Muscle of leg (tissue), 11 donors: ENCODE results near the gene AURKA. TPM values are rescaled to one million over a fixed set of nuclear protein-coding genes. Genes with fewer than 3 reads are reported as not detected.

ENCODE experiments used
- DNase-seq: peaks from one replicate; pipeline ENCODE4 v3.0.0; 2013
- H3K27ac ChIP-seq: one replicate; pipeline ENCODE4 v1.5.1; 2013; ENCODE audit warnings: mild to moderate bottlenecking, low read length, control low read depth
- H3K27me3 ChIP-seq: one replicate; pipeline ENCODE4 v1.6.1; 2013; ENCODE audit warnings: low read length; ENCODE audit not compliant: control insufficient read depth, insufficient read depth
- H3K36me3 ChIP-seq: one replicate; pipeline ENCODE4 v1.6.1; 2013; ENCODE audit warnings: low read length; ENCODE audit not compliant: control insufficient read depth, insufficient read depth
- H3K4me1 ChIP-seq: one replicate; pipeline ENCODE4 v1.6.1; 2013; ENCODE audit warnings: low read length; ENCODE audit not compliant: control insufficient read depth, insufficient read depth
- H3K4me3 ChIP-seq: one replicate; pipeline ENCODE4 v1.5.1; 2013; ENCODE audit warnings: low read length, control low read depth
- H3K9me3 ChIP-seq: replicated peaks from 2 replicates; pipeline ENCODE4 v1.6.1; 2013; ENCODE audit warnings: low read depth, low read length; ENCODE audit not compliant: control insufficient read depth
- WGBS: methylation state at CpG from one replicate; pipeline ENCODE4 v1.1.5; 2013; ENCODE audit warnings: missing lambda C conversion rate; ENCODE audit not compliant: insufficient coverage; 5-methylcytosine and 5-hydroxymethylcytosine counted together
- polyA plus RNA-seq, 8 donors: library from polyadenylated mRNA; unstranded; fragments of 120-200 nt; gene quantifications; one replicate each; pipeline versions ENCODE4 v1.2.1 to v1.2.3, GENCODE V29; 2013; ENCODE audit warnings: inconsistent platforms in 1 of 8, low replicate concordance in 1 of 8; ENCODE audit not compliant: insufficient read length in 8 of 8, insufficient read depth in 1 of 8
- total RNA-seq: library from RNA; stranded (reverse); fragments of 120-200 nt; gene quantifications from one replicate; pipeline ENCODE4 v1.2.4, GENCODE V29; 2013

The AURKA gene
- total and polyA plus RNA-seq, 9 donors: 7.0 to 10.5 (median 9.4) TPM

DNA sequence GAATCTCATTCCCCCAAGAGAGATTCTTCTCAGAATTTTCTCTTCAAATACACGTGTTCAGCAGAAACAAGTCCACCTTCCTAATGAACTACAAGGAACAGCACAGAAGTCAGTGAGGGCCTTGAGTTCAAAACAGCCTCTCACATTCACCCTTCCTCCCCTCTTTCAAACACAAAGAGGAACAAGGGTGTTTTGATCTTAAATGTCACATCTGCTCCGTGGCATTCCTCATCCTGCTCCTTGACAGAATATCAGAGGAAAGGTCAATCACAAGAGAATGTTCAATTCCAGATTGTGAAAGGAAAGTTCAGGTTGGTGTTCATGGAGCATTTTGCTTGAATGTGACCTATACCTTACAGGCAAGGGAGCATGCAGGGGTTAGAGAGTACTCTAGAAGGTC is 68.8 kb downstream of the AURKA start:
- H3K36me3 ChIP-seq: no peaks in the 10 kb centered on the region
- DNase-seq: no peak
- no peaks in the 10 kb centered on the region for H3K27me3 ChIP-seq
- no peak overlapping the region for H3K27ac ChIP-seq
- H3K4me1 ChIP-seq: no peaks in the 10 kb centered on the region
- no peak overlapping the region for H3K4me3 ChIP-seq
- WGBS: no CpG with 5 or more reads among the region's 2 CpGs
- no peaks in the 10 kb centered on the region for H3K9me3 ChIP-seq

GRCh38 chr20:56322681-56323080 is 69.3 kb downstream of the AURKA start:
- peak; percentile 32 for DNase-seq
- Histone ChIP-seq H3K36me3 (no peaks in the 10 kb centered on the region), H3K27me3 (no peaks in the 10 kb centered on the region), H3K27ac (no peak overlapping the region), H3K4me3 (no peak overlapping the region), H3K4me1 (no peaks in the 10 kb centered on the region), H3K9me3 (no peaks in the 10 kb centered on the region)
- 0% methylated on average over 2 of the region's 4 CpGs for WGBS

Other genes starting within 250 kb of the AURKA start
- gene MC3R, start 143.5 kb downstream of the AURKA start, total RNA-seq: not detected
- not detected for gene MC3R, start 143.5 kb downstream of the AURKA start, polyA plus RNA-seq
- gene FAM210B, start 33.2 kb downstream of the AURKA start, total RNA-seq: 37.5 TPM
- gene FAM210B, start 33.2 kb downstream of the AURKA start, polyA plus RNA-seq: 10 to 100 TPM; 36.9 to 44.9 (median 39.1) TPM
- 30.9 TPM for gene CSTF1, start 430 bp upstream of the AURKA start, total RNA-seq
- gene CSTF1, start 430 bp upstream of the AURKA start, polyA plus RNA-seq: 10 to 100 TPM; 23.6 to 31.3 (median 27.6) TPM
- 5.5 TPM for gene CASS4, start 20.0 kb upstream of the AURKA start, total RNA-seq
- gene CASS4, start 20.0 kb upstream of the AURKA start, polyA plus RNA-seq: 1 to 10 TPM; 4.8 to 8.1 (median 6.9) TPM
- 90.9 TPM for gene RTF2, start 76.4 kb upstream of the AURKA start, total RNA-seq
- gene RTF2, start 76.4 kb upstream of the AURKA start, polyA plus RNA-seq: 100 to 1,000 TPM; 104 to 130 (median 115) TPM
- 0.22 TPM for gene FAM209A, start 132.5 kb upstream of the AURKA start, total RNA-seq
- under 1 TPM in 4 of 8 donors, not detected in 4; 0.17 to 0.35 (median 0.21) TPM for gene FAM209A, start 132.5 kb upstream of the AURKA start, polyA plus RNA-seq
- gene FAM209B, start 141.0 kb upstream of the AURKA start, total RNA-seq: 0.13 TPM
- gene FAM209B, start 141.0 kb upstream of the AURKA start, polyA plus RNA-seq: under 1 TPM in 2 of 8 donors, not detected in 6; 0.24 to 0.38 TPM
- 0.09 TPM for gene TFAP2C, start 237.1 kb upstream of the AURKA start, total RNA-seq
- gene TFAP2C, start 237.1 kb upstream of the AURKA start, polyA plus RNA-seq: 1 to 10 TPM in 1 of 8 donors, under 1 TPM in 7; 0.06 to 6.1 (median 0.08) TPM